HG03103 (cell line): ENCODE results near the gene HOXC12.

ENCODE experiments used
- ATAC-seq: cut with Tn5 transposase; IDR thresholded peaks from one replicate; pipeline ENCODE4 v1.9.1; 2021; ENCODE audit warnings: low read depth; ENCODE audit not compliant: unreplicated experiment

The HOXC12 gene

DNA sequence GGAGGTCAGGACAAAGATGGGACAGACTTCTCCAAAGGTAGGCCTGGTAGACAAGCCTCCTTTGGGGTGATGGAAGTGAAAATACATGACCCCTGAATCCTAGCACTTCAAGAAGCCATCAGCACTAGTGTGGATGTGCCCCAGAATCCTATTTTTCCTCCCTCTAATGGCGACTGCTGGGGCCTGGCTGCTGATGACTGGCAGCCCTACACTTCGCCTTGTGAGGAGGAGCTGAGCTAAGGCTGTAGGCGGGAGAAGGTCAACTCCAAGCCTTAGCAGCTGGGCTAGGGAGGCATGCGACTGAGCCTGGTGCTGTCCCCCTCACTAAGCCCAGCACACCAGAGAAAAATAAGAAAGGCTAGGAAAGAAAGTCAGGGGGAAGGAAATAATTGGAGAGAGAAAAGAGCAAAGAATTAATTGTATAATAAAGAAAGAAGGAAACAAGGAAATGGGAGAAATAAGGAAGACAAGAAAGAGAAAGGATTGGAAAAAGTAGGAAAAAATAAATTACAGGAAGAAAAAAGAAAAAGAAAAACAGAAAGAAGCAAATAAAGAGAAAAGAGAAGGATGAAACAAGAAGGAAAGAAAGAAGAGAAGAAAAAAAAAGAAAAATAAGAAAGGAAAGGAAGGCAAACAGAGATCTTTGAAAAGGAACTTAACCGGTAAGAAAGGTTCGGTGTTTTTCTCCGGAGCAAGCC lies 25.6 kb downstream of the HOXC12 start:
- ATAC-seq = no peak

GRCh38 chr12:53980802-53981496 lies 26.2 kb downstream of the HOXC12 start:
- ATAC-seq = no peak

- no peak for ATAC-seq
These were observed 27.2 kb downstream of the HOXC12 start for GRCh38 chr12:53981634-53982565.

- ATAC-seq = no peak
These were observed 28.2 kb downstream of the HOXC12 start for GRCh38 chr12:53982648-53983567.

DNA sequence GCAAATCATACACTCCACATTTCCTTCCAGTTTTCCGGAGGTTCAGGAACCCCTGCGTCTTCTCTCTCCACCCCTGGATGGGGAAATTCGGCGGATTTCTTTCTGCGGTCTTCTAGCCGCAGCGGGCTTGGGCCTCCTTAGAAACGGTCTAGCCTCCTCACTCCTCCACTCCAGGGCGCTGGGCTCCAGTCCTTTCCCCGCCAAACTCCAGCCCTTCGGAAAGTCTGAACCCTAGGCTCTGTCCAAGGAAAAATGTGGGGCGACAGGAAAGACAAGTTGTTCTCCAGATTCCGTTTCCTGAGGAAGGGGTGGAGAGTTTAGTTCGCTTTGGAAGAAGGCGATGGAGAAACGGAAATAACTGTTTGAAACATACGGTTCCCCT lies 28.9 kb downstream of the HOXC12 start:
- ATAC-seq = no peak

DNA sequence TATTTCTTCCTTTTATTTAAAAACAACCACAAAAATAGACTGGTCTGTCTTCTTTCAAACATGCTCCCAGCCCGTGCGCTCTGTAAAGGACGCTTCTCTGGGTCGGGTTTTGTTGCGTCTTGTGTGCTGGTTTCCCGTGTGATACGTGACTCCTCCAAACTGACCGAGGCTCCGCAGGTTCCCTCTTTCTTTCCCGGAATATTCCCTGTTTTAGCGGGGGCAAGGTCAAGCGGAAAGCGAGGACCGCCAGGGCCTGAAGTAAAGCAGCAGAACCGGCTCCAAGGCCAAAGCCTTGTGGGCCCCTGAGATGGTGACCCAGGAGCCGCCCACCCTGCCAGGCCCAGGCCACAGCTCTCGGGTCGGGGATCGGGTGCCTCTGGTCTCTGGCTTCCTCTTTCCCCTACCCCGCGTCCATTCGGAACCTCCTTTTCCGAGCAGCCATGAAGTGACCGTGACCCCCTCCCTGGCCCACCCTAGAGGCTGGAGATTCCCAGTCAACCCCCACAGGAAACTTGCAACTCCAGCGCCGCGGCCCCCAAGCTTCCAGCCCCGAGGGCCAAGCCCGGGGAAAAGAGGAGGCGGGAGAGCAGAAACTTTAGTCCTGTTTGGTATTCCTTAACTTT lies 29.4 kb downstream of the HOXC12 start:
- no peak for ATAC-seq

GRCh38 chr12:53984901-53985691 lies 30.4 kb downstream of the HOXC12 start, which contains the start of gene HOXC10:
HOXC10 (plus strand) TSS chr12:53985146; CDS start chr12:53985260, 114 bp downstream.
- no peak for ATAC-seq

DNA sequence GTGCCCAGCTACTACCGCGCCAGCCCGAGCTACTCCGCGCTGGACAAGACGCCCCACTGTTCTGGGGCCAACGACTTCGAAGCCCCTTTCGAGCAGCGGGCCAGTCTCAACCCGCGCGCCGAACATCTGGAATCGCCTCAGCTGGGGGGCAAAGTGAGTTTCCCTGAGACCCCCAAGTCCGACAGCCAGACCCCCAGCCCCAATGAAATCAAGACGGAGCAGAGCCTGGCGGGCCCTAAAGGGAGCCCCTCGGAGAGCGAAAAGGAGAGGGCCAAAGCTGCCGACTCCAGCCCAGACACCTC lies 30.9 kb downstream of the HOXC12 start:
- no peak for ATAC-seq

DNA sequence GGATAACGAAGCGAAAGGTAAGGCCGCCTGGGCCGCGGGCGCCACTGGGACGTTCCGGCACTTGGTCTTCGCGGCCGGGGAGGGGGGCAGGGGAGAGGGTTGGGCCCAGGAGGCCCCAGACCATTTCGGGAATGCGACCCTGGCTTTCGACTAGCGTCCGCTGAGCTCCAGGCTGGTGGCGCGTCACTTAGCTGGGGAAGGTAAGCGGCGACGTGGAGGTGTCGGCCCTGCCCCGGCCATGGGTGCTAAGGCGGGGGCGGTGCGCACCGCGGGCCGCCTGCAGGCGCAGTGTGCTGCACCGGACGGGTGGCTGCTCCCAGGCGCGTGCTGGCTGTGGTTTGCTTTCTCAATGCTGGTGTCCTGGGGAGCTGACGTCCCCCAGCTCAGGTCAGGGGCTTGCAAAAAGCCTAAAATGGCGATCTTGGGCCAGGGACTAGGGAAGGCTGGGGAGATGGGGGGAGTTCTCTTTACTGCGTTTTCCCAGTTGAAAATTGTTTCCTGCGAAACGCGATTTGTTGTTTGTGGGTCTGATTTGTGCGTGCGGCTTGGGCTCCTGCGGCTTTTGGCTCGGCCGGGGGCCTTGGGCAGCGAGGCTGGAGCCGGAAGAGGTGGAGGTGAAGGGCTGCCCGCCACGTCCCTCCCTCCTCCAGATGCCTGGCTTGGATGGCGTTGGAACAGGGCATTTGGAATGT lies 31.4 kb downstream of the HOXC12 start:
- no peak for ATAC-seq

GRCh38 chr12:53986686-53987483 lies 32.2 kb downstream of the HOXC12 start:
- ATAC-seq = no peak

- no peak for ATAC-seq
These were observed 33.1 kb downstream of the HOXC12 start for GRCh38 chr12:53987787-53988230.

GRCh38 chr12:53988541-53989226 lies 34.0 kb downstream of the HOXC12 start:
- no peak for ATAC-seq

GRCh38 chr12:53989227-53990113 lies 34.8 kb downstream of the HOXC12 start:
- ATAC-seq = no peak

- ATAC-seq = no peak
These were observed 35.8 kb downstream of the HOXC12 start for GRCh38 chr12:53990311-53991076.

DNA sequence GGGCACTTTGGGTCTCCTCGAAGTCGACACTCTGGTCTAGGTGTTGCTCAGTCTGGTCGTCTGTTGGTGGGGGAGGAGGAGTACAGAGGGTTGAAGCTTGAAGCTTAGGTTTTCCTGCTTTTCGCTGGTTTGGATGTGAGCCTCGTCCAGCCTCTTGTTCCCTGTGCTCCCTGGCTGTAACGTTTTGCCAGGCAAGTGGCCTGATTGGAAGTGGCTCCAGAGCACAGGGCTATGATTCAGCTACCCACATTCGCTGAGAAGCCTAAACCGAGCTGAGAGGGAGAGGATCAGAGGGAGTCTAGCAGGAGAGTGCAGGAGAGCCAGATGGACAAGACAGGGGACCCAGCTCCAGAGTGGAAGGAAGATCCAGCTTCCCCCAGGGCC lies 36.4 kb downstream of the HOXC12 start:
- ATAC-seq = no peak
